Measurements from ENCODE around the gene GNL3.
"Not testable (repeated sequence)": the region's sequence is repeated elsewhere in the genome, so short reads cannot be mapped to it uniquely, and the experiment has no call there.

The GNL3 gene, protein sequence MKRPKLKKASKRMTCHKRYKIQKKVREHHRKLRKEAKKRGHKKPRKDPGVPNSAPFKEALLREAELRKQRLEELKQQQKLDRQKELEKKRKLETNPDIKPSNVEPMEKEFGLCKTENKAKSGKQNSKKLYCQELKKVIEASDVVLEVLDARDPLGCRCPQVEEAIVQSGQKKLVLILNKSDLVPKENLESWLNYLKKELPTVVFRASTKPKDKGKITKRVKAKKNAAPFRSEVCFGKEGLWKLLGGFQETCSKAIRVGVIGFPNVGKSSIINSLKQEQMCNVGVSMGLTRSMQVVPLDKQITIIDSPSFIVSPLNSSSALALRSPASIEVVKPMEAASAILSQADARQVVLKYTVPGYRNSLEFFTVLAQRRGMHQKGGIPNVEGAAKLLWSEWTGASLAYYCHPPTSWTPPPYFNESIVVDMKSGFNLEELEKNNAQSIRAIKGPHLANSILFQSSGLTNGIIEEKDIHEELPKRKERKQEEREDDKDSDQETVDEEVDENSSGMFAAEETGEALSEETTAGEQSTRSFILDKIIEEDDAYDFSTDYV

GRCh38 chr3:52685709-52686691, at the start of gene GNL3, which contains the start of gene PBRM1:
Gene GNL3 (plus strand): TSS chr3:52686032. CDS start chr3:52686093, 61 bp downstream.
Gene PBRM1 (minus strand): TSS chr3:52685913.
- ATAC-seq = peak; percentile 72 to 78

DNA sequence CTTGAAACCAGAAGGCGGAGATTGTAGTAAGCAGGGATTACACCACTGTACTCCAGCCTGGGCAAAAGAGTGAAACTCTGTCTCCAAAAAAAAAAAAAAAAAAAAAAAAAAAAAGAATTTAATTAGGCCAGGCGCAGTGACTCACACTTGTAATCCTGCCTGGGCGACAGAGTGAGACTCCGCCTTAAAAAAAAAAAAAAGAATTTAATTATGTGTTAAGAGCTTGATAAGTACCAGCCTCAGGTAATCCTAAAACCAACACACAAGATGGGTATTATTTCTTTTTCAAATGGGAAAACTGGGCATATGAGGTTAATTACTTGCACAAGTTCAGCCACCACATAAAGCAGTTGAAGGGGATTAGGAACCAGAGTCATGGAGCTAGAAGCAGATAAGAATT, 49.2 kb upstream of the GNL3 start:
- ATAC-seq = no peak

GRCh38 chr3:52645549-52645948, 40.3 kb upstream of the GNL3 start:
- ATAC-seq = no peak

DNA sequence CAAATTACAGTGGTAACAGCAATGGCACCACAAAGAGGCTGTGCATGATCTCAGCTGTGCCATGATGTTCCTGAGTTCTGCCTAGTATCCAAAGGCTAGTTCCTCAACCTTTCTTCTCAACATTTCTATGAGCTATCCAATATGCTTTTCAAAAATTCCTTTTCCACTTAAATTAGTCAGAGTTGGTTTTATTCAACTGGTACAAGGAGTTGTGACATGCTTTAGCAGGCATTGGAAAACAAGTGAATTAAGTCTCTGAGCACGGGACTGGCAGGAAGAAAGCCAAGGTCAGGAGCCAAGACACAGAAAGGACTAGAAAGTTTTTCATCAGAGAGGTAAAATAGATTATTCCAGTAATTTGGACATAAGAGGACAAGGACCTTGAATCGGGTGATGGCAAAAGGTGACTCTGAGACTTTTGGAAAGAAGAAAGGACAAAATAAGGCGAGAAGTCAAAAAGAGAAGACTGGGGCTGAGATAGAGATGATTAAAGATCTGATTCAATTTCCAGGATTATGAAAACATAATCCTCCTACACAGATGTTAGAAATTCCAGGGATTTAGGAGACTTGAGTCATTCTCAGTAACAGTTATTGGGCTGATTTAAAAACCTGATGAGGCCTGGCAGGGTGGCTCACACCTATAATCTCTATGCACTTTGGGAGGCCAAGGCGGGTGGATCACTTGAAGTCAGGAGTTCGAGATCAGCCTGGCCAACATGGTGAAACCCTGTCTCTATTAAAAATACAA, 36.2 kb upstream of the GNL3 start:
- no peak for ATAC-seq

GRCh38 chr3:52650439-52650838, 35.4 kb upstream of the GNL3 start:
- peak; percentile 25 to 71 for ATAC-seq

DNA sequence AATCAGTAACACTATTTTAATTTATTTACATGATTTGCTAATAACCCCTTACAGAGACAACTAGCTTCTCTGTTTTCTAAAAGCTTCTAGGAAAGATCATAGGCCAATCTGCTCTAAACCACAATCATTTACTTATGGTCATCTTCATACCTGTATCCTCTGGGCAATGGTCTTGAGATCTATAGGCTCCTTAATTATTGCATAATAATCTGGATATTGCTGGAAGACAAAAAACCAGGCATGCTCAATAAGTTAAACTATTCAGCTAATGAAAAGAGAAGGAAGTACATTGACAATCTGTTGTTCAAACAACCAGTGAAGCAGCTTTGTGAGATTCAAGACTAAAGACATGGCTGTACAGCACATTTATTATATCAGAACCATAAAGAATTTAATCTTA, 34.2 kb upstream of the GNL3 start:
- no peak for ATAC-seq

DNA sequence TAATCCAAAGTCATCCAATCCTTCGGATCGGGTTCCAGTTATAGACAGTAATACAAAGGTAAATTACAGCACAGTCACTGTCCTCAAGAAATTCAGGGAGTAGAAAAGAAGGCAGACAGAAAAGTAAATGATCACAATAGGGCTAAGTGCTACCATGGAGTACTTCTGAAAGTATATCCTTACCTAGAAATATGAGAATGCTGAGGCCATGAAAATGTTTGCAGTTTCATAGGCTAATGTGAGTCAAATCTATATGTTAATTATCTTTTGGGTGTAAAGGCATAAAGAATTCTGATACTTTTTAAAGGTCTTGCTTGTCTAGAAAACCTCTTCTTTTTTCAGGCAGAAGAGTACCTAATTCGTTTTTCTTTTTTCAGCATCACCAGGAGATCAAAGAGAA, 29.9 kb upstream of the GNL3 start:
- no peak for ATAC-seq

GRCh38 chr3:52660046-52660445, 25.8 kb upstream of the GNL3 start:
- ATAC-seq = no peak

GRCh38 chr3:52663098-52663497, 22.7 kb upstream of the GNL3 start:
- no peak for ATAC-seq

DNA sequence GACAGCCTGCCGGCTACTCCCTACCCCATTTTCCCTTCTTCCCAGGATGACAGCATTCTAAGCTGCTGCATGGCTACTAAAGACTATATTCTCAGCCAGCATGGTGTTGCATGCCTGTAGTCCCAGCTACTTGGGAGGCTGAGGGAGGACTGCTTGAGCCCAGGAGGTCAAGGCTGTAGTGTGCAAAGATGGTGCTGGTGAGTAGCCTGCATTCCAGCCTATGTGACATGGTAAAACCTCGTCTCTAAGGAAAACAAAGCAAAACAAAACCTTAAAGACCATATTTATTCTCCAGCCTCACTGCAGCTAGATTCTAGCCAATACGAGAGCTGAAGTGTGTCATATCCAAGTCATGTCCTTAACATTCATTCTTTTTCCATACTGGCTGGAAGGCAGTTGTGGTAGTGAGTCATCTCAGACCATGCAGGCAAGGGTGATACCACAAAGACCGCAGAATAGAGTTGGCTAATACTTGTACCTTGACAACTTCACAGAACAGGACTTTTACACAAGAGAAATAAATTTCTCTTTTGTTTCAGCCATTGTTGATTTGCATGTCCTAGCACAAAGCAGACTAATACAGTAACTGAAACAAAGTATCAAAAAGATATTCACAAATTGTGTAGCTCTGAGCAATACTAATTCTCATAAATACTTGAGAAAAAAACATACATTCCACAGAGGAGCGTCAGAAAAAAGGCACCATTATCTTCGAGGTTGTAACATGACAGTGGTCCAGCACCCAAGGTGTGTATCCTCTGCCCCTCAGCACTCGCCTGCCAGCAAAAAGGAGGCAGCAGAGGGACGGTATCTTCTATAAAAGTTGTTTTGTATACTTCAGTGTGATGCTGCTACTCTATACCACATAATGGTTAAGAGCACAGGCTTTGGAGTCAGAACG, 15.0 kb upstream of the GNL3 start:
- ATAC-seq = peak; percentile 90

DNA sequence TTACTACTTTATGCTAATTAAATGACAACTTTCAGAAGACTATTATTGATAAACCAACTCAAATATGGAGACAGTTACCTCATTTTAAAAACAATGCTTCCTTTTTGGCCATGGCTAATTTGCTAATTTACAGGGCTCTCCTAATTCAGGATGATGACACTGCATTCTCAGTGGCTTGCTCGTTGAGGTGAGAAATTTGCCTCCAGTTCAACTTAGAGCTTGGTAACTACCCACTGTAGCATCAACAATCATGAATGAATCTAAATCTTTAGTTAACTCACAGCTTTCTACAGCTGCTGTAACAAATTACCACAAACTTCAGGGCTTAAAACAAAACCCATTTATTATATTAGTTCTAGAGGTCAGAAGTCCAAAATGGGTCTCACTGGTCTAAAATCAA, 14.2 kb upstream of the GNL3 start:
- ATAC-seq = no peak

- ATAC-seq = not testable (repeated sequence)
Observed at GRCh38 chr3:52676201-52676600, 9.6 kb upstream of the GNL3 start.

DNA sequence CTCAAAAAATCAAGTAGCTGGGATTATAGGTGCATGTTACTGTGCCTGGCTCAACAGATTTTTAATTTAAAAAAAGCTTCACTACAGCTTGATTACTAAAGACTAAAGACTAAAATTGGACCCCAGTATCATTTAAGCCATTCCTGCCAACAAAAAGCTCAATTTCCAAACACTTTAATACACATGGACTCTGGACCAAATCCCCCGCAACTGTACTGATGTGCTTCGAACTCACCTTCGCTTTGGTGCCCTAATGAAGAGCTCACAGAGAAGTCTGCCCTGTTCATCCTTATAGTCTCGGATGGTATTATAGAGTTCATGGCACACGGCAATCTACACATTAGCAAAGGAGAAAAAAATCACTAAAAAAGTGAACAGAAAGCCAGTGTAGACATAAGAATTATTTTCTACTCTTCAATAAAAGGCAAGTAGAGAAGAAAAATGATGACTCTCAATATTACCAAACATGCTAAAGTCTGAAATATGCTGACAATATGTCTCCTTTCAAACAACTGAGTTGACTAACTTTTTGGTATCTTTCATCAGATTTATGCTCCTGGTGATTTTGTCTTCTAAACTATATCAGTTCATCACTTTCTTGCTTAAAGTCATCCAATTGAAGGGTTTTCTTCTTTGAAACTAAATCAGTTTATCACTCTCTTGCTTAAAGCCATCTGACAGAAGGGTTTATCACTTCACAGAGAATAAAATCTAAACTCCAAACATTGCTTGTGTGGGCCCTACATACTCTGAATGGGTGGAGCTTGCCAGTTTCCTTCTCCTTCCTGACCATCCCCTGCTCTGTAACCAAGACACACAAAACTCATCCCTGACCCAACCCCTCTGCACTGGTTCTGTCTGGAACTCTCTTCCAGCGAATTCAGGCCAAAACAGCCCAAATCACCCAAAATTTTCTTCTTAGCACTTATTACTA, 7.3 kb upstream of the GNL3 start:
- ATAC-seq = no peak

GRCh38 chr3:52679199-52679538, 6.7 kb upstream of the GNL3 start:
- ATAC-seq = no peak

DNA sequence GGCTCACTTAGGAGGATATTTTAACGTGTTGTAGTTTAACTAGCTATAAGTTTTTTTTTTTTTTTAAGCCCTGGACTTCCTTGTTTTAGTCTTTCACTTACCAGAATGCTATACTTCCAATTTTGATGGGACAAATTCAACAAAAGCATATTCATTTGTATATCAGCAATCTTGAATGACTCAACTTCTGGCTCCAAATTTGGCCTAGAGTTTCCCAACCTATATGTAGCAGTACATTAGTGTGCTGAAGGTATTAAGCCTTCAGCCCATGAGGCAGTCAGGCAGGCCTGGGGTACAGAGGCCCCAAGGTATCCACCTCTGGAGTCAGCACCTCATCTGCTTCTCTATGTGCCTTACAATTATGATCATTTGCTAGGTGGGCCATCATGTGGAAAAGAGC, 6.0 kb upstream of the GNL3 start:
- no peak for ATAC-seq

- ATAC-seq = no peak
Observed at GRCh38 chr3:52681596-52681995, 4.2 kb upstream of the GNL3 start.

DNA sequence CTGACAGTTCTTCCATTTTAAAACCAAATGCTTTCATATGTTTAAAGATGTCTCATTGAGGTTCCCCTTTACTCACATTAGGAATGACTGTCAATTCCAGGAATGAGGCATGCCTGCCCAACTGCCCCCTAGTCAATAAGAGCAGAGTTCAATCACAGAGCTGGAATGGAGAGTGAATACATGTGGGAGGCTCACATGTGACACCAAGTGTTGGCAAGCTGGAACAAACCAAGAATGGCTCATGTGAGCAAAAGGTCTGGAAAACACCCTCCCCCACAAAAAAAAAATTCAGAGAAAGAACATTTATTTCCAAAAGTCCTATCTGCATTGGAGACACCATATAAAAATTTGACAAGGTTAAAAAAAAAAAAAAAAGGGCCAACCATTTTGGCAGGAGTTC, 3.8 kb upstream of the GNL3 start:
- peak; percentile 15 to 41 for ATAC-seq

DNA sequence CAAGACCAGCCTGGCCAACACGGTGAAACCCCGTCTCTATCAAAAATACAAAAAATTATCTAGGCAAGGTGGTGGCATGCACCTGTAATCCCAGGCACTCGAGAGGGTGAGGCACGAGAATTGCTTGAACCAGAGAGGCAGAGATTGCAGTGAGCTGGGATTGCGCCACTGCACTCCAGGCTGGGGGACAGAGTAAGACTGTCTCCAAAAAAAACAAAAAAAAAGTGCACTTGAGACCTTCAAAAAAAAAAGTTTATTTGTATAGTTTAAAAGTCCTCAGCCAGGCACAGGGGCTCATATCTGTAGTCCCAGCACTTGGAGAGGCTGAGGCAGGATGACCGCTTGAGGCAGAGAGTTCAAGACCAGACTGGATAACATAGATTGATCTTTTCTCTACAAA, 2.2 kb upstream of the GNL3 start:
- no peak for ATAC-seq

DNA sequence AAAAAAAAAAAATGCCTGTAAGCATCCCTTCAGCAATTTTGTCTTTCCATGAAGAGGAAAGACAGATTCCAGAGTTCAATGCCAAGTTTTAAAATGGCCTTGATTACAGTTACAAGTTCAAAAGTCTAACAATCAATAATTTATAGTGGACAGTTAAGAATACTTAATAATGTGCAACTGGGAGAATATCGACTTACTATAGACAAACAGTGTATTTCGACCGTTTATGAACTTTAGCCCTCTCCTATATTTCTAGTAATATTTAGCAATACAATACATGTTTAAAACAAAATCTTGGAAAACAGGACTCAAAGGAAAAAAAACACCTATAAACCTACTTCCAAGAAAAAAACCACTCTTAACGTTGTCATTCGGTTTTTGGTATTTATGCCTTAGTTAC, 1.6 kb upstream of the GNL3 start:
- ATAC-seq = no peak

GRCh38 chr3:52685285-52685708, 535 bp upstream of the GNL3 start:
- peak; percentile 73 to 77 for ATAC-seq

Measured in activated CD4-positive, CD25-positive, alpha-beta regulatory T cell treated with anti-CD3 and anti-CD28 coated beads, Interleukin-2, amount 50 U/mL, for 24 hours (primary cell).